Middle frontal gyrus (tissue), 1 donor: ENCODE results near the gene KRTAP15-1.

Experiments
- DNase-seq: peaks from one replicate; pipeline ENCODE4 v3.0.0-alpha.2; 2015; ENCODE audit warnings: low spot score; ENCODE audit errors: extremely low spot score

Gene KRTAP15-1

DNA sequence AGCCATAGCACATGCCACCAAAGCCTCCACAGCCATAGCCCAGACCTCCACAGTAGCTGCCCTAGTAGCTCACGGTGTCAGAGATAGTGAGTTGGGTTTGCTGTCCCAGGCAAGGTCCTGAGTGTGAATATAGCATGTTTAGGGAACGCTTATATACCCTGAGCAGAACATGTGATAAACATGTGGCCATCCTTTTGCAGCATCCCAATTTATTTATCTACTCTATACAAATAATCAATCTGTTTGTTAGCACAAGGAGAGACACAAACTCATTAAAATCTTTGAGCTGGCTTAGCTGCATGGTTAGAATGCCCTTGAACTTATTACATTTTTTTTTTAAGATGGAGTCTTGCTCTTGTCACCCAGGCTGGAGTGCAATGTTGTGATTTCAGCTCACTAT, 47.3 kb downstream of the KRTAP15-1 start, which contains the start of gene KRTAP19-2:
Gene KRTAP19-2 (minus strand): TSS at position 101 of the 400 bp plus-strand sequence. CDS start 88 bp downstream, at position 13.
- DNase-seq = no peak
